HG03575 (cell line): ENCODE measurements around the gene OR52I2.

Source experiments
- ATAC-seq: cut with Tn5 transposase; IDR thresholded peaks from one replicate; pipeline ENCODE4 v1.9.1; 2021; ENCODE audit not compliant: unreplicated experiment, insufficient number of reproducible peaks, low FRiP score; ENCODE audit errors: extremely low read depth

Gene OR52I2

GRCh38 chr11:4581443-4581842 lies at the start of gene OR52I2:
TSS of gene OR52I2 (plus strand) at chr11:4581743.
- no peak for ATAC-seq

- ATAC-seq, result no peak
Observed at GRCh38 chr11:4539603-4540219, 41.8 kb upstream of the OR52I2 start.

GRCh38 chr11:4541071-4541470 lies 40.5 kb upstream of the OR52I2 start:
- ATAC-seq, result no peak

- no peak for ATAC-seq
Observed at GRCh38 chr11:4543561-4543960, 38.0 kb upstream of the OR52I2 start.

- ATAC-seq, result no peak
Observed at GRCh38 chr11:4544891-4545290, 36.7 kb upstream of the OR52I2 start, which contains the start of gene OR52M1. TSS of gene OR52M1 (plus strand) at chr11:4545191. CDS start at chr11:4545191, 0 bp downstream.

- no peak for ATAC-seq
Observed at GRCh38 chr11:4546878-4547277, 34.7 kb upstream of the OR52I2 start.

- ATAC-seq, result no peak
Observed at GRCh38 chr11:4547416-4547815, 34.1 kb upstream of the OR52I2 start.

- ATAC-seq, result no peak
Observed at GRCh38 chr11:4551346-4551979, 30.1 kb upstream of the OR52I2 start.

GRCh38 chr11:4559527-4560440 lies 21.8 kb upstream of the OR52I2 start:
- ATAC-seq, result no peak

GRCh38 chr11:4560467-4560866 lies 21.1 kb upstream of the OR52I2 start:
- no peak for ATAC-seq

GRCh38 chr11:4565371-4565770 lies 16.2 kb upstream of the OR52I2 start:
- ATAC-seq, result no peak

GRCh38 chr11:4569075-4569474 lies 12.5 kb upstream of the OR52I2 start:
- no peak for ATAC-seq

GRCh38 chr11:4576880-4577279 lies 4.7 kb upstream of the OR52I2 start:
- no peak for ATAC-seq

GRCh38 chr11:4577761-4578160 lies 3.8 kb upstream of the OR52I2 start:
- no peak for ATAC-seq

- no peak for ATAC-seq
Observed at GRCh38 chr11:4578624-4579023, 2.9 kb upstream of the OR52I2 start.

- ATAC-seq, result no peak
Observed at GRCh38 chr11:4580124-4580523, 1.4 kb upstream of the OR52I2 start.

GRCh38 chr11:4589017-4589416 lies 7.5 kb downstream of the OR52I2 start:
- ATAC-seq, result no peak

GRCh38 chr11:4593739-4594138 lies 12.2 kb downstream of the OR52I2 start, which contains the start of gene OR52I1:
TSS of gene OR52I1 (plus strand) at chr11:4594039. CDS start at chr11:4594039, 0 bp downstream.
- no peak for ATAC-seq

GRCh38 chr11:4605057-4605456 lies 23.5 kb downstream of the OR52I2 start:
- no peak for ATAC-seq
